Fibroblast of peridontal ligament (primary cell): ENCODE results near the gene SLCO1B3.

Source experiments
- DNase-seq: peaks from one replicate; pipeline ENCODE4 v3.0.0-alpha.2; 2010; ENCODE audit errors: extremely low read depth

Gene SLCO1B3

DNA sequence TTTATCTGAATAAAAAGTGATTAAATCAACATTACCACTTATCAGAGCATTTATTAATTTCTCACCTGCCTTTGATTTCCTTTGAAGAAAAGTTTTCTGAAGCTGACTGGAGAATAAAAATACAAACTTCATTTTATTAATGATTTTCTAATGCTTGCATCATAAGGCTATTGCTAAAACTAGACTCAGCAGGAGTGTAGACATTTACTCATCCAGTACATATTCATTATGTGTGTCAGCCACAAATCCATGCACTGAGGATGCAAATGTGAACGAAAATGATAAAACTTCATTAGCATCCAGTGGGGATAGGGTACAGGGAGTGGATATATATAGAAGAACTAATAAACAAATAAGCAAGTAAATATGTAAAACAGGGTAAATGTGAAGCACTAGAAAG, 74.6 kb downstream of the SLCO1B3 start:
- DNase-seq: no peak

DNA sequence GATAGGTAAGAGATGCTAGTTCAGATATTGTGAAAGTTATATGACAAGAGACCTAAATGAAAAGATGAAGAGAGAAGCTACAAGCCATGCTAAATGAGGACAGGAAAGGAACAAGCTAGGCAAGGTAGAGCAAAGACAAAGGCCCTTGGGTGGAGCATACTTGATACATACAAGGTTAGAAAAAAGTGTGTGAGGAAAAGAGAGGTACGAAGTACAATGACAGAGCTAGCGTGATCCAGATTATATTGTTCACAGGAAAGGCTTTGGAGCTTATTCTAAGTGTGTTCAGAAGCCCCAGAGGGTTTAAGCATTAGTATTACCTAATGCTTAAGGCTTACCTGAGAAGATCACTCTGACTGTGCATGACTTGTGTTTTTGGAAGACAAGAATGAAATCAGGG, 75.0 kb downstream of the SLCO1B3 start:
- no peak for DNase-seq

DNA sequence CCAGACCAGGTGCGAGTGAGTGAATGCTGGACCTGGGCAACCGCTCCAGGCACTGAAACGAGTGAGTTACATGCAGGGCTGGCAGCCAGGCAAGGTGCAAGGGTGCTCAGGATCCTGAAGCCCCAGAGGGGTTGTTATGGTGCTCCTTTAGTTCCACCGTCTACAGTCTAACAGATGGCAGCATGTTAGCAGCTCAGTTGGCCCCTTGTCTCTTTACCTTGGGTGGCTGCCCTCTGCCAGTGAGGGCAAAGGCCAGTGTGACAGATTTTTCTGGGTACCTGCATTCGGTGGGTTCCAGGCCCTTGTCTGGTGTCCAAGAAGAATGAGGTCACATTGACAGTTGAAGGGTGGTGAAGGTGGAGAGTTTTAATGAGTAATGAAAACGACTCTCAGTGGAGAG, 106.8 kb downstream of the SLCO1B3 start:
- no peak for DNase-seq

GRCh38 chr12:20917819-20918218, 107.3 kb downstream of the SLCO1B3 start:
- DNase-seq: no peak

DNA sequence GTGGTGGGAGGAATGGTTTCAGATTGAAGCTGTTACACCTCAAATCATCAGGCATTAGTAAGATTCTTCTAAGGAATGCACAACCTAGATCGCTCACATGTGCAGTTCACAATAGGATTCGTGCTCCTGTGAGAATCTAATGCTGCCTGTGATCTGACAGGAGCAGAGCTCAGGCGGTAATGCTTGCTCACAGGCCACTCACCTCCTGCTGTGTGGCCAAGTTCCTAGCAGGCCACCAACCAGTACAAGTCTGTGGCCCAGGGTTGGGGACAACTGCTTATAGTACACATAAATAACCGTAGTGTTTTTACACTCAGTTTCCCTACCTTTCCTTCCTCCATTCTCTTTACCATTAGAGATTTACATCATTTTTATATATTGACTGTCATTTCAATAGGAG, 121.4 kb downstream of the SLCO1B3 start:
- DNase-seq: no peak

- no peak for DNase-seq
Observed at GRCh38 chr12:20946732-20947131, 136.2 kb downstream of the SLCO1B3 start.

DNA sequence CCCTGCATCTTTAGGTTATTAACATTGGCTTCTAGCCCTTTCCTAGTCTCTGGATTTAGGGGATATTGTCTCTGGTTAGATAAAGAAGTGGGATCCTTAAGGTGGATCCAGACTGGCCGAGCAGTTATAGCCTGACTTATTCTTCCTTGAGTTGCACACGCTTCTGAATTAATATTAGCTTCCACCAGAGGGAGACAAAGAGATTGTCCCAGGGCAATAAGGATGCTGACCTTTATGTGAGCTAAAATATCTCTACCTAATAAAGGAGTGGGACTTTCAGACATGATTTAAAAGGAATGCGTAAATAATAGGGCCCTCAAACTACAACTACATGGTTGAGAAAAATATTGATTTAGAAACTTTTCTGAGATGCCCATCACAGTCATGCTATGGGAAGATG, 139.7 kb downstream of the SLCO1B3 start:
- DNase-seq: no peak

DNA sequence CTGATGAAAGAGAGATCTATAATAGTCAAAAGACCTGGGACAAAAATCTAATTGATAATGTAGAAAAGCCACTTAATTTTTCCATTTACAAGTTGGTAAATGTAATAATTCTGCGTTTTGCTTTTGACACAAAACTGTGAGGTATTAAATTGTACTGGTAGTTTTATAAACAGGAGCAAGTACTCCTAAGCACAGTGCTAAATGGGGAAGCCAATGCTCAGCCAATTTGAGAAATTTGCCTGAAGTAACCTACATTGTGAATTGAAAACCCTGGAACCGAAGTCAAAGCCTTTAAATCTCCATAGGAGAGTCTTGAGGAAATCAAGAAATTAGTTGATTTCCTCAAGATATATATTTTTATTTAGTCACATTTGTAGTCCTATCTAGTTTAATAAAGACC, 152.8 kb downstream of the SLCO1B3 start:
- DNase-seq: no peak

- DNase-seq: no peak
Observed at GRCh38 chr12:20963762-20964161, 153.3 kb downstream of the SLCO1B3 start.
